Measurements from ENCODE around the gene OR1D5. TPM values are rescaled to one million over a fixed set of nuclear protein-coding genes. Genes with fewer than 3 reads are reported as not detected.

The OR1D5 gene
- polyA plus RNA-seq, 2 of the 4 experiments (the other 2 are of a cell fraction), result not detected

DNA sequence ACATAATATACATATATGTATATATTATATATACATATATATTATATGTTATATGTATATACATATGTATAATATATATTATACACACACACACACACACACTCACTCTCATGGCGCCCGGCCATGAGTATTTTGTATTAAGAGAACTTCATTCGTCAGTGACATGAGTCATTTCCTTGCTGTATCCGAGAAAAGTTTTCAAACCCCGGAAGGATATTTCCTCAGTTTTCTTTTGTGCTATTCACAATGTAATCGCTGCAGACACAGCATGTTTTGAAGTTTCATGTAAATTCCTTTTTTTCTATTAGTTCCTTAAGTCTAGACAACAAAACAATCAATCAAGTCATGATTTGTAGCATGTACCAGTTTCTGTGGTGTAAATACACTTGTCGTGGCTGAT lies 33.3 kb downstream of the OR1D5 start:
- FAIRE-seq (no peak), ATAC-seq (no peak), DNase-seq (ENCODE audit: low read depth in 1 of 2, low spot score in 1 of 2) (no peak)
- no peak for TF ChIP-seq MYC (IDR thresholded peaks at IDR 0.05; ENCODE audit: borderline replicate concordance, low read length)
- no peak for TF ChIP-seq FOSB (CRISPR knock-in tag; IDR thresholded peaks at IDR 0.05)
- TF ChIP-seq, protein P1, sequence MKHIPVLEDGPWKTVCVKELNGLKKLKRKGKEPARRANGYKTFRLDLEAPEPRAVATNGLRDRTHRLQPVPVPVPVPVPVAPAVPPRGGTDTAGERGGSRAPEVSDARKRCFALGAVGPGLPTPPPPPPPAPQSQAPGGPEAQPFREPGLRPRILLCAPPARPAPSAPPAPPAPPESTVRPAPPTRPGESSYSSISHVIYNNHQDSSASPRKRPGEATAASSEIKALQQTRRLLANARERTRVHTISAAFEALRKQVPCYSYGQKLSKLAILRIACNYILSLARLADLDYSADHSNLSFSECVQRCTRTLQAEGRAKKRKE (CRISPR knock-in tag; IDR thresholded peaks at IDR 0.05; ENCODE audit: low read depth), result no peak
- no peak for TF ChIP-seq EHF (CRISPR knock-in tag; IDR thresholded peaks at IDR 0.05)
- TF ChIP-seq NPAS2 (CRISPR knock-in tag; IDR thresholded peaks at IDR 0.05; ENCODE audit: borderline replicate concordance), result no peak
- TF ChIP-seq, protein P2, sequence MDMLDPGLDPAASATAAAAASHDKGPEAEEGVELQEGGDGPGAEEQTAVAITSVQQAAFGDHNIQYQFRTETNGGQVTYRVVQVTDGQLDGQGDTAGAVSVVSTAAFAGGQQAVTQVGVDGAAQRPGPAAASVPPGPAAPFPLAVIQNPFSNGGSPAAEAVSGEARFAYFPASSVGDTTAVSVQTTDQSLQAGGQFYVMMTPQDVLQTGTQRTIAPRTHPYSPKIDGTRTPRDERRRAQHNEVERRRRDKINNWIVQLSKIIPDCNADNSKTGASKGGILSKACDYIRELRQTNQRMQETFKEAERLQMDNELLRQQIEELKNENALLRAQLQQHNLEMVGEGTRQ (IDR thresholded peaks at IDR 0.05), result no peak
- TF ChIP-seq RNF2 (IDR thresholded peaks at IDR 0.05; ENCODE audit: borderline replicate concordance, low read depth), result no peak
- TF ChIP-seq KDM1A (IDR thresholded peaks at IDR 0.05; ENCODE audit: low read depth), result no peak
- no peak for TF ChIP-seq HOXA7 (CRISPR knock-in tag; IDR thresholded peaks at IDR 0.05)
- no peak for TF ChIP-seq RAD21 (conservative IDR thresholded peaks at IDR 0.05 in 1 of 2, IDR thresholded peaks at IDR 0.05 in 1 of 2)
- TF ChIP-seq RARB (CRISPR knock-in tag; IDR thresholded peaks at IDR 0.05), result no peak
- no peaks in the 10 kb centered on the region for H3K4me1 ChIP-seq
- CTCF ChIA-PET, result interaction anchor here (0.7 to 3.0 kb wide), 7 partner anchors 10 to 202 kb away, joined by 3 to 12 read pairs (median 6); no protein-coding TSS in a partner anchor
- POLR2A ChIA-PET, result no interaction called here
- no peak overlapping the region for H3K4me2 ChIP-seq
- H3K27ac ChIP-seq, result no peak overlapping the region
- no peaks in the 10 kb centered on the region for H3K9me3 ChIP-seq
- 66% methylated on average over 7 of the region's 7 CpGs for WGBS (ENCODE audit: missing lambda C conversion rate)
- H3K4me3 ChIP-seq, result no peak overlapping the region

DNA sequence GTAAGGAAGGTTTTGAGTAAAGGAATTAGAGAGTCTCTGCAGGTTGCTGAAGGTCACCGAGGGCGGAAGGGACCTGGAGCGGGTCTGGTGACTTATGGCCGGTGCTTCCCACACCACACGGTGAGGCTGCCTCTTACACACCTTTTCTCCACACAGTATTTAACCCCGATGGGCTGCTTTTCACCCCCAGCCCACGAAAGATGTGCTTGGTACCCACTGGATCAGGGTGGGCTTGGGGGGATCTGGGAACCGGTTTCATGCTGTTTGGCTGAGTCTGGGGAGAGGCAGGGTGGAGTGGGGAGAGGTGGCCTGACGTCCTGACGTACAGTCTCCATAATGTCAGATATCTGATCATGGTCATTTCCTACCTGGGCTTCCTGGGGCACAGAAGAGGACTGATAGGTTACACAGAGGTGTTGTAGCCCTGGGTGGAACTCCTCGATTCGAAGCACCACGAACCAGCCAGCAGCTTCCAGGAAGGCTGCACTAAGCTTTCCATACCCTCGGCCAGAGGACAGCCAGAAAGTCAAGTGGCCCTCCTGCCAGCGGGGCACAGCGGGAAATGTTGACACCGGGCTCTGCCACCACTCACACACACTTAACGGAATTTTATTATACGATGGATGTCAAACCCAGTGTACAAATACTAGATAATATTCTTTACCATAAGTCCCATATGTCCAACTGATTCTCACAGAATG lies 34.0 kb downstream of the OR1D5 start:
- TF ChIP-seq CEBPB (IDR thresholded peaks at IDR 0.05) (no peak), HOXB13 (CRISPR knock-in tag; IDR thresholded peaks at IDR 0.05; ENCODE audit: low read depth) (no peak), ZC3H11A (IDR thresholded peaks at IDR 0.05) (no peak), TFCP2L1 (CRISPR knock-in tag; IDR thresholded peaks at IDR 0.05) (no peak), EP300 (IDR thresholded peaks at IDR 0.05) (no peak), RFX5 (IDR thresholded peaks at IDR 0.05) (no peak), NR3C1 (IDR thresholded peaks at IDR 0.05) (no peak), NFE2L2 (conservative IDR thresholded peaks at IDR 0.05; ENCODE audit: low read length) (no peak), MAFK (IDR thresholded peaks at IDR 0.05; ENCODE audit: partially characterized antibody) (no peak), FOSB (CRISPR knock-in tag; IDR thresholded peaks at IDR 0.05) (no peak), BHLHE40 (IDR thresholded peaks at IDR 0.05; ENCODE audit: low read depth, low read length) (no peak), CBX8 (IDR thresholded peaks at IDR 0.05) (no peak), KDM5A (IDR thresholded peaks at IDR 0.05) (no peak), FOXS1 (CRISPR knock-in tag; IDR thresholded peaks at IDR 0.05) (no peak), JUNB (IDR thresholded peaks at IDR 0.05) (no peak)
- TF ChIP-seq, protein P3, sequence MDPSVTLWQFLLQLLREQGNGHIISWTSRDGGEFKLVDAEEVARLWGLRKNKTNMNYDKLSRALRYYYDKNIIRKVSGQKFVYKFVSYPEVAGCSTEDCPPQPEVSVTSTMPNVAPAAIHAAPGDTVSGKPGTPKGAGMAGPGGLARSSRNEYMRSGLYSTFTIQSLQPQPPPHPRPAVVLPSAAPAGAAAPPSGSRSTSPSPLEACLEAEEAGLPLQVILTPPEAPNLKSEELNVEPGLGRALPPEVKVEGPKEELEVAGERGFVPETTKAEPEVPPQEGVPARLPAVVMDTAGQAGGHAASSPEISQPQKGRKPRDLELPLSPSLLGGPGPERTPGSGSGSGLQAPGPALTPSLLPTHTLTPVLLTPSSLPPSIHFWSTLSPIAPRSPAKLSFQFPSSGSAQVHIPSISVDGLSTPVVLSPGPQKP (IDR thresholded peaks at IDR 0.05; ENCODE audit: low read depth, low read length), result no peak
- TF ChIP-seq, protein P4, sequence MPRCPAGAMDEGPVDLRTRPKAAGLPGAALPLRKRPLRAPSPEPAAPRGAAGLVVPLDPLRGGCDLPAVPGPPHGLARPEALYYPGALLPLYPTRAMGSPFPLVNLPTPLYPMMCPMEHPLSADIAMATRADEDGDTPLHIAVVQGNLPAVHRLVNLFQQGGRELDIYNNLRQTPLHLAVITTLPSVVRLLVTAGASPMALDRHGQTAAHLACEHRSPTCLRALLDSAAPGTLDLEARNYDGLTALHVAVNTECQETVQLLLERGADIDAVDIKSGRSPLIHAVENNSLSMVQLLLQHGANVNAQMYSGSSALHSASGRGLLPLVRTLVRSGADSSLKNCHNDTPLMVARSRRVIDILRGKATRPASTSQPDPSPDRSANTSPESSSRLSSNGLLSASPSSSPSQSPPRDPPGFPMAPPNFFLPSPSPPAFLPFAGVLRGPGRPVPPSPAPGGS (IDR thresholded peaks at IDR 0.05), result no peak
- TF ChIP-seq, protein P2 (IDR thresholded peaks at IDR 0.05), result no peak
- 87% methylated on average over 19 of the region's 19 CpGs for WGBS (ENCODE audit: missing lambda C conversion rate)
- no peak overlapping the region for H3K27ac ChIP-seq
- H3K4me2 ChIP-seq, result no peak overlapping the region
- peaks cover 4% of the 10 kb centered on the region; the same call in 2 of the 3 replicates for H3K9me3 ChIP-seq
- ATAC-seq, result no peak
- ChIA-PET POLR2A (no interaction called here), CTCF (interaction anchor here (1.1 to 3.0 kb wide), 3 partner anchors 16 to 201 kb away, joined by 3 to 12 read pairs (median 12); no protein-coding TSS in a partner anchor)
- H3K4me1 ChIP-seq, result no peaks in the 10 kb centered on the region
- DNase-seq (ENCODE audit: low read depth in 1 of 2, low spot score in 1 of 2), result no peak
- no peak overlapping the region for H3K4me3 ChIP-seq
- no peak for FAIRE-seq
